GM19099 (cell line): ENCODE measurements around the gene WDR81.
A peak's percentile ranks its signal among the peaks of the same experiment; 100 is the strongest.

ENCODE experiments used
- POLR2A ChIP-seq: IDR thresholded peaks from 3 replicates; pipeline ENCODE4 v1.6.1; 2011; ENCODE audit warnings: low read depth; ENCODE audit not compliant: insufficient read length; ENCODE audit errors: extremely low read depth

Gene WDR81

GRCh38 chr17:1724351-1724868, at the start of gene WDR81:
Gene WDR81 (plus strand): TSS chr17:1724704. CDS start chr17:1724960, 256 bp downstream.
- peak; percentile 68 for TF ChIP-seq POLR2A

DNA sequence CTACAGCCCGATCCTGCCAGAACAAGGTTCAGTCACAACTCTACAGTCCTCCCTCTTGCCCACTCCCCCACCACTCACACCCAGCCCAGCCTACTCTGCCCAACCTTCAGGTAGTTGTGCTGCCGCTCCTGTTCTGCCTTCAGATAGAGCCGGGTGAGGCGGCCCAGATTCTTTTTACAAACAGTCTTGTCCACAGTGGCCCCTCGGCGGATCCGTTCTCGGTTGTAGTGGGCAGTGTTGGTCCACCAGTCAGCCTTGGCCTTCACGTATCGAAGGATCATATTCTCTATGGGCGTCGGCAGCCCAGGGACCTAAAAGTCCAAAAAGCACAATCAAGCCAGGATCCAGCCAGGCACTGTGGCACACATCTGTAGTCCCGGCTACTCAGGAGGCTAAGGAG, 48.1 kb upstream of the WDR81 start:
- no peak for TF ChIP-seq POLR2A

- TF ChIP-seq POLR2A: no peak
These were observed 41.0 kb upstream of the WDR81 start for GRCh38 chr17:1683459-1683858.

DNA sequence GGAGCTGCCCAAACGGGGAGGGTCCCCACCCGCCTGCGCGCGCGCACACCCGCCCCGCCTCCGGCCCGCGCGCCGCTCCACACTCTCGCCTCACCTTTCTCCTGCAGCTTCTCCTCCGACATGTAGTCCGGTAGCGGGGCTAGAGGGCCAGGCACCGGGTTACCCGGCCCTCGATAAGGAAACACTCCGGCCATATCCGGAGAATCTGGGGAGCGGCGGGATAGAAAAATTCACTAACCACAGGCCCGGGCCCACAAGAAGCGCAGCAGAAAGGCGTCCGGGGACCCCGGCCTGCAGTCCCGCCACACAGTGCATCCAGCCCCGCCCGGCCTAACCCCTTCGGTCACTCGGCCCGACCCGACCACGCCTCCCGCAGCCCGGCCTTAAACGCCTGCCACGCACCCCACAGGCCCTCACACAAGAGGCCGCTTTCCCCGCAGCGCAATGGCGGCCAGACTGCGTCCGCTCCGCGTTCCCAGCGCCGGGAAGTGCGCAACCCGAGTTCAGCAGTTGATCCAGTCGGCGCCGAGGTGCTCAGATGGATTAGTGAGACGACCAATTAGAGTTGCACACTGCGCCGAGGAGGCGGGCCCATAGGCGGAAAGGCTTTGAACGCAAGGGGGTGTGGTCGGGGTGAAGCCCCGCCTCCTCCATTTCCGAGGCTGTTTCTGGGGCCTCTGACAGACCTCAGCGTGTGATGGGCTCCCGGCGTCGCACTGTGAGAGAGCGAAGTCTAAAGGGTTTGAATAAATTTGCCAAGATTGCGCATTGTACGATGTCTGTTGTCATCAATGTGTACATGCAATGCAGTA, 39.9 kb upstream of the WDR81 start, which contains the start of gene PRPF8:
Gene PRPF8 (minus strand): TSS at position 490 of the 812 bp plus-strand sequence. CDS start 296 bp downstream, at position 194.
- TF ChIP-seq POLR2A: peak; percentile 90

- TF ChIP-seq POLR2A: no peak
These were observed 38.4 kb upstream of the WDR81 start for GRCh38 chr17:1686086-1686485.

DNA sequence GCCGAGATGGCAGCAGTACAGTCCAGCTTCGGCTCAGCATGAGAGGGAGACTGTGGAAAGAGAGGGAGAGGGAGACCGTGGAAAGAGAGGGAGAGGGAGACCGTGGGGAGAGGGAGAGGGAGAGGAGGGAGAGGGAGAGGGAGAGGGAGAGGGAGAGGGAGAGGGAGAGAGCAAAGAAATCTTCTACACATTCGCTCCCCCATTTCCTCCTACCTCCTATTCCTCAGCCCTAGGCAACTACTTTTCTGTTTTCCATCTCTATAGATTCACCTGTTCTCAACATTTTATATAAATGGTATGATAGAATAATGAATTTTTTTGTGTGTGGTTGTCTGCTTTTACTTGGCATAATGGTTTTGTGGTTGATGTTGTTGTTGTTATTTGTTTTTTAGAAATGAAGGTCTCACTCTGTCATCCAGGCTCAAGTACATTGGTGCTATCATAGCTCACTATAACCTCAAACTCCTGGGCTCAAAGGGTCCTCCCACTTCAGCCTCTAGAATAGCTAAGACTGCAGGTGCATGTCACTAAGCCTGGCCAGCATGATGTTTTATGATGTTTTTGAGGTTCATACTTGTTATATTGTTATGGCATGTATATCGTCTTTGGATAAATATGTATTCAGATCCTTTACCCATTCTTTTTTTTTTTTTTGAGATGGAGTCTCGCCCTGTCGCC, 33.8 kb upstream of the WDR81 start:
- TF ChIP-seq POLR2A: no peak

GRCh38 chr17:1693339-1693738, 31.2 kb upstream of the WDR81 start:
- TF ChIP-seq POLR2A: no peak

GRCh38 chr17:1695365-1695764, 29.1 kb upstream of the WDR81 start:
- TF ChIP-seq POLR2A: no peak

DNA sequence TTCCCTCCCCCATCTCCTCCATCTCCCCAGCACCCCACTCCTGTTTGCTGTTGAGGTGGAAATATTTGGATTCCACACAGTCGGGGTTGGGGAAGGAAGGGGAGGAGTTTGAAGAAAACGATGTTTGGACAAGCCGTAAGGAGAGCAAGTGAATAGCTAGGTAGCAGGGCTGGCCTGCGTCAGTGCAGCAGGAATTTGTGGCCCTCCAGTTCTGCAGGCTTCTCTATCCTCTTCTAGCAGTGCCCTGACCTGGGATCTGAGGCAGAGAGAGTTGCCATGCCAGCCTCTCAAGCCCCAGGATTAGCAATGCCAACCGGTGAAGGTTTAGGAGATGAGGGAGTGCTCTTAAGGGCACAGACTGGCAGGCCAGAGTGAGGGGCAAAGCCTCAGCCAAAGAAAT, 26.8 kb upstream of the WDR81 start:
- TF ChIP-seq POLR2A: no peak

DNA sequence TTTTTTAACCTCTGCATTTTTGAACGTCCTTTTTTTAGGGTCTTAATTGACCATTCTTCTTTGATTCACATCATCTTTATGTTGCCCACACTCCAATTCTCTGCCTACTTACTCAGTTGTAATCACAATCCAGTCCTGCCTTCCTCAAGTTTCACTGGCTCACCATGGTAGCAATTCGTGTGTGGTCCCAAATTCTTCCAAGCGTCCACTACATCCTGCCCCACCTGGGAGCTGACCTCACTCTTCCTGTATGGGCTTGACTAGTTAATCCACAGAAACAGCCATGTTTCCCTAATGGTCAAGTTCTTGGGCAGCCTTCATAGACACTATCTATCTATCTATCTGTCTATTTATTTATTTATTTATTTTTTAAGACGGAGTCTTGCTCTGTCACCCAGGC, 21.4 kb upstream of the WDR81 start:
- no peak for TF ChIP-seq POLR2A

DNA sequence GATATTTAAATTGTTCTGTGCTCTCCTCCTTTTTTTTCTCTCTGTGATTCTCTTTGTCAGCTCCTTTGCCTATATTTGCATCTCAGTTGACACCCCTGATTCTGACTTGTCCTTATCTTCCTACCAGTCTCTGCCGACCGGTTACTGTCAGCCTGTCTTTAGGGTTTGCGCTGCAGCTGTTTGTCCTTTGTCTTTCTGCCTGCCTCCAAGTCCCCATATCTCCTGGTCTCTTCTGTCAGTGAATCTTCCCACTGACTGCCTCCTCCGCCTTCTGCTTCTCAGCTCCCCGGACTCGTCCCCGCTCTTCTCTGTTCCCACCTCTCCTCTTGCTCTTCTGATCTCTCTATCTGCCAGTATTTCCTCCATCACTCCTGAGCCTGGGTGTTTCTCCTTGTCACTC, 19.5 kb upstream of the WDR81 start:
- TF ChIP-seq POLR2A: no peak

- TF ChIP-seq POLR2A: no peak
These were observed 17.4 kb upstream of the WDR81 start for GRCh38 chr17:1707107-1707506.

DNA sequence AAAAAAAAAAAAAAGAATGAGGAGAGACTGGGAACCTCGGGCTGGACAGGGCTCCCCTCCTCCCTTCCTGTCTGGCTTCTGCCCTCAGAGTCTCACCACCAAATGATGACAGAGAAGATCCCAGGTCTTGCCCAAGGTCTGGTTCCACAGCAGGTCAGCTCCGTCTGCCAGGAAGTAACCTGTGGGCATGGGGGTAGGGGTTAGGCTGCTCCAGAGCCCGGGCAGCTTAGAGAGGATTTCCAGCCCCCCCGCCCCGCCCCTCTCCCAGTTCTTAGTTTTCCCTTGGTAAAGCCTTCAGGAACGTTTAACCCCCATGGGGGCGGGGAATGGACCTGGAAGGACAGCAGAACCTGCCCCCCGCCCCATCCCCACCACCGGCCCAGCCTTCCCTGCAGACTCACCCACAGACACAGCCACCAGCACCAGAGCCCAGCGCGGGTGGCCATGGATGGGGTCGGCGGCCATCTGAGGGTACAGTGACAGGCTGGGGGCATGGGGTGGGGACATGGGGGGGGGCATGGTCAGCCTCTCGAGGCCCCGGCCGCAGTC, 15.0 kb upstream of the WDR81 start:
- TF ChIP-seq POLR2A: no peak

GRCh38 chr17:1709971-1710806, 14.3 kb upstream of the WDR81 start, which contains the start of gene TLCD2:
Gene TLCD2 (minus strand): TSS chr17:1710377. CDS start chr17:1710242, 135 bp downstream.
- TF ChIP-seq POLR2A: no peak
